GM19043 (cell line): ENCODE results near the gene VSTM2B.
"Not testable (repeated sequence)": the region's sequence is repeated elsewhere in the genome, so short reads cannot be mapped to it uniquely, and the experiment has no call there.

Source experiments
- ATAC-seq: cut with Tn5 transposase; IDR thresholded peaks from one replicate; pipeline ENCODE4 v1.9.1; 2021; ENCODE audit warnings: low read depth; ENCODE audit not compliant: unreplicated experiment

Gene VSTM2B

GRCh38 chr19:29544656-29545360 lies 19.0 kb downstream of the VSTM2B start:
- no peak for ATAC-seq

GRCh38 chr19:29545447-29545846 lies 19.7 kb downstream of the VSTM2B start:
- not testable (repeated sequence) for ATAC-seq

GRCh38 chr19:29545866-29546582 lies 20.2 kb downstream of the VSTM2B start:
- no peak for ATAC-seq

- ATAC-seq, result no peak
Observed at GRCh38 chr19:29546583-29547190, 20.9 kb downstream of the VSTM2B start.

GRCh38 chr19:29547361-29547960 lies 21.7 kb downstream of the VSTM2B start:
- ATAC-seq, result no peak

DNA sequence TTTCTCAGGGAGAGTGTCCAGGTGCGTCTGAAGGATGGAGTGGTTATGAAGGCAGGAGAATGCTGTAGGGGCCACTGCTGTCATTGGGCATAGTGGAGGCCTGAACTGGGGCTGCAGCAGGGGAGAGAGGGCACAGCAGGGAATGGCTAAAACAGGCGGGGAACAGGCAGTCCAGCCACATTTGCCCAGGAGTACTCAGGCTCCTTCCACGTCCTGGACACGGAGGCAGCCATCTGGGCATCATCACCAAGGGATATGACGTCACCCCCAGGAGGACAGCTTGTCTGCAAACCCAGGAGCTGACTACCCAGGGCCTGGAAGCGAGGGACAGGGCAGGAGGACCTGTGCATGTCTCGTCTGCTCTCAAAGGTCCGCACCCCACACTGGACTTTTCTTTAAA lies 22.2 kb downstream of the VSTM2B start:
- ATAC-seq, result no peak

DNA sequence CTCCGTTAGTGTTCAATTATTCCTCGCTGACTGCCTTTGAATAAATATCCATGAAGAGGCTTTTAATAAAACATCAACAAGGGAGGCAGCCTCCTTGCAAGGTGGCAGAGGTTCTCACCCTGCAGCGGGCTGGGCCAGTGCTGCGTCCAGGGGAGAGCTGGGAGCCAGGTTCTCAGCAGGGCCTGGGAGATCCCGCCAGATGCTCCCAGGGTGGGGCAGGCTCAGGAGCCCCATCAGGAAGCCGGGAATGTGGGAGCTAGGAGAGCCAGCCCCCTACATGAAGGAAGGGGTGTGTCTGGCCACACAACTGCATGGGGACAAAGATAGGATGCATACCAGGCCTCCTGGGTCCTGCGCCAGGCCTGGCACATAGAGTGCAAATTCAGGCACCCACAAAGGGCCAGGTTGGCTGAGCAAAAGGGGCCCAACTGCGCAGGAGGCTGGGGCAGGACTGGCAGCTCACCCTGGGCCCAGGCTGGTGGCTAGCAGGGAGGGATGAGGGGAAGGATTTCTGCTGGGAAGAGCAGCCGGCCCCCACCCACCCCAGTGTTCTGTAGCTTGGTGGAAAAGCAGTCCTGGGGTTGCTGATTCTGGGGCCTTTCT lies 22.8 kb downstream of the VSTM2B start:
- no peak for ATAC-seq

- no peak for ATAC-seq
Observed at GRCh38 chr19:29549105-29550070, 23.6 kb downstream of the VSTM2B start.

DNA sequence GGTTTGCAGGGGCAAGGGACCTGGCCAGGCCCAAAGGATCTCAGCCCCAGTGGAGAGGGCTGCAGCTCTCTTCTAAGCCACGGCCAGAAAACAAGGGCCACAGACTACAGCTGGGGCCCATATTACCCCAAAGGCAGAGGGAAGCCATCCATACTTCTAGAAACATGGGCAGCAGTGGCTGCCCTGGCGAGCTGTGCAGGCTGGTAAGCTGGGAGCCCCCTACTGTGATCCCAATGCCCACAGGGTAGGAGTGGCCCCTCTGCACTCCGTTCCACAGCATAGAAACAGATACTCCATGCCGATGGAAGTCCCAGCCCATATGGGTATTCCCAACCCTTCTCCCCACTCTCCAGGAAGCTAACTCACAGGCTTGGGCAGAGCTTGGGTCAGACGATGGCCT lies 25.1 kb downstream of the VSTM2B start:
- ATAC-seq, result no peak

- no peak for ATAC-seq
Observed at GRCh38 chr19:29551774-29552173, 26.0 kb downstream of the VSTM2B start.

DNA sequence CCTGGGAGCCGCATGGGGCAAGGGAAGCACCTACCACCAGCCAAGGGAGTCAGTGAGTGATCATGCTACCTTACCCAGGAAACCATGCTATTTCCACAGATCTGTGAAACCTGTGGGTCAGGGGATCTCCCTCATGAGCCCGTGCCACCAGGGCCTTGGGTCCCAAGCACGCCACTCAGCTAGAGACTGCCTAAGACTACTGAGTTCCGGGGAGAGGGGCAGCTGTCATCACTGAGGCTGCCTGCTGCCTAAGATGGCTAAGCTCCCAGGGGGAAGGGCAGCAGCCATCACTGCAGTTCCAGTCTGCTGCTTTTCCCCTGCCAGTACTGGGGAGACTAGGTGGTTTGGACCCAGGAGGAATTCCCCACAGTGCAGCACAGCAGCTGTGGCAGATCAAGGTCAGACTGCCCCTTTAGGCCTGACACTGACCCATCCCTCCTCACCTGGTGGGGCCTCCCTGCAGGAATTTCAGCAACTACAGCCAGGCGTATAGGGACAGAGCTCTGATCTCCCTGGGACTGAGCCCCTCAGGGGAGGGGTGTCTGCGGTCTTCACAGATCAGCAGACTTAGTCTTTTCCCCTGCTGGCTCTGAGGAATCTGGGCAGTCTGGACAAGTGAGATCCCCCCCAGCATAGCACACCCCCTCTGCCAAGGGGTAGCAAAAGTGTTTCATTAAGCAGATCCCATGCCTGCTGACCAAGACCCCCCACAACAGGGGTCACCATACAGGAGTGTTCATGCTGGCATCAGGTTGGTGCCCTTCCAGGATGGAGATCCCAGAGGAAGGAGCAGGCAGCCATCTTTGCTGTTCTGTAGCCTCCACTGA lies 26.9 kb downstream of the VSTM2B start:
- no peak for ATAC-seq

DNA sequence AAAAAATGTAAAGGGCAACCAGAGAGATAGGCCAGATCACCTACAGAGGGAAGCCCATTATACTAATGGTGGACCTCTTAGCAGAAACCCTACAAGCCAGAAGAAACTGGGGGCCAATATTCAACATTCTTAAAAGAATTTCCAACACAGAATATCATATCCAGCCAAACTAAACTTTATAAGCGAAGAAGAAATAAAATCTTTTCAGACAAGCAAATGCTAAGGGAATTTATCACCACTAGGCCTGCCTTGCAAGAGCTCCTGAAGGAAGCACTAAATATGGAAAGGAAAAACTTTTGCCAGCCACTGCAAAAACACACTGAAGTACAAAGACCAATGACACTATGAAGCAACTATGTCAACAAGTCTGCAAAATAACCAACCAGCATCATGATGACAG lies 28.4 kb downstream of the VSTM2B start:
- no peak for ATAC-seq

GRCh38 chr19:29559110-29559509 lies 33.3 kb downstream of the VSTM2B start:
- ATAC-seq, result not testable (repeated sequence)

GRCh38 chr19:29559743-29560142 lies 33.9 kb downstream of the VSTM2B start:
- ATAC-seq, result no peak

DNA sequence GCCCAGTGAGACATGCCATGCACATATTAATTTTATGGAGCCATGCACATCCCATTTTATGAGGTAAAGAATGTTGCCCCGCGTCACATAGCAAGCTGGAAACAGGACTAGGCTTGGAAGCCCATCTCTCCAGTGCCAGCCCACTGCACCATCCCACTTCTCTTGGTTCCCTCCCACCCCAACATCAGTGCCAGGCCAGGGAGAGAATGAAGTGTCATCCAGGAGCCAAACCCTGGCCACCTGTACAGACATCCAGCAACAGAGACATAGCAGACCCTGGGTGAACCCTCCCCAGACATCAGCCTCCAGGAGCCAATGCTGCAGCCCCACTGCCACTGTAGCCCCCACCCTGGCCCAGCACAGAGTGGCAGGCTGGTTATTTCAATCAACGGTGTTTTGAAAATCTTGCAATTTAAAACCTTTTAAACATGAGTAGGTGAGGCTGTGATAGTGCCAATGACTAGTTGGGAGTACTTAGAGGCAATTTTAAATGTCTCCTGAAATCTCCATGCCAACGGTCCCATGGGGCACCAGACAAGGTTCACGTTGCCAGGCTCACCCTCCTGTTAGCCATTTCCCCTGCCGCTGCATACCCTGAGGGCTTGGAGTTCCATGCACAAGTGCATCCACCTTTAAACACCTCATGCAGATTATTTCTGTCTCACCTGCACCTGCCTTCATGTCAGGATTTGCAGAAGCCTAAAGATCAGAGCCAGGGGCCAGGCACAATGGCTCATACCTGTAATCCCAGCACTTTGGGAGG lies 34.7 kb downstream of the VSTM2B start:
- no peak for ATAC-seq

- no peak for ATAC-seq
Observed at GRCh38 chr19:29561601-29562000, 35.8 kb downstream of the VSTM2B start.

- no peak for ATAC-seq
Observed at GRCh38 chr19:29562299-29563297, 36.8 kb downstream of the VSTM2B start.
